ENCODE data around the gene RASD2.

DNA sequence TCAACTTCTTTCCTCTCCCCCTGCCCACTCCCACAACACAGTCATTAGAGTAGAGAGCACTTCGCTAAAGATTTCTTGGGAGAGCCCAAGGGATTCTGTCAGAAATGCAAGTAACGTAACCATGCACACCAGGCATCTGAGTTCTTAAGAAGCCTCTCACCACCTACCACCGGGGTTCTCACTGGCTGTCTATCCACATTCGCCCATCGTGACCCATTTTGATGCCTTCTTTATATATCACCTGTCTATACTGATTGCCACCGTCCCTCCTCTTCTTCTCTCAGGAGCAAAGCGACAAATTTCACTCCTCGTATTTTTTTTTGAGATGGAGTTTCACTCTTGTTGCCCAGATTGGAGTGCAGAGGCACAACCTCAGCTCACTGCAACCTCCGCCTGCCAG, 23.9 kb upstream of the RASD2 start:
- TF ChIP-seq POLR2A (IDR thresholded peaks at IDR 0.05; ENCODE audit: borderline replicate concordance, extremely low read depth, insufficient read depth, insufficient read length) (no peak), EZH2phosphoT487 (IDR thresholded peaks at IDR 0.05; ENCODE audit: borderline replicate concordance) (no peak), CEBPB (IDR thresholded peaks at IDR 0.05; ENCODE audit: low read depth) (no peak), JUND (IDR thresholded peaks at IDR 0.05) (no peak), POLR2AphosphoS5 (IDR thresholded peaks at IDR 0.05; ENCODE audit: low read depth, low read length) (no peak), RAD21 (IDR thresholded peaks at IDR 0.05; ENCODE audit: low read depth) (no peak)
- TF ChIP-seq, protein P1, sequence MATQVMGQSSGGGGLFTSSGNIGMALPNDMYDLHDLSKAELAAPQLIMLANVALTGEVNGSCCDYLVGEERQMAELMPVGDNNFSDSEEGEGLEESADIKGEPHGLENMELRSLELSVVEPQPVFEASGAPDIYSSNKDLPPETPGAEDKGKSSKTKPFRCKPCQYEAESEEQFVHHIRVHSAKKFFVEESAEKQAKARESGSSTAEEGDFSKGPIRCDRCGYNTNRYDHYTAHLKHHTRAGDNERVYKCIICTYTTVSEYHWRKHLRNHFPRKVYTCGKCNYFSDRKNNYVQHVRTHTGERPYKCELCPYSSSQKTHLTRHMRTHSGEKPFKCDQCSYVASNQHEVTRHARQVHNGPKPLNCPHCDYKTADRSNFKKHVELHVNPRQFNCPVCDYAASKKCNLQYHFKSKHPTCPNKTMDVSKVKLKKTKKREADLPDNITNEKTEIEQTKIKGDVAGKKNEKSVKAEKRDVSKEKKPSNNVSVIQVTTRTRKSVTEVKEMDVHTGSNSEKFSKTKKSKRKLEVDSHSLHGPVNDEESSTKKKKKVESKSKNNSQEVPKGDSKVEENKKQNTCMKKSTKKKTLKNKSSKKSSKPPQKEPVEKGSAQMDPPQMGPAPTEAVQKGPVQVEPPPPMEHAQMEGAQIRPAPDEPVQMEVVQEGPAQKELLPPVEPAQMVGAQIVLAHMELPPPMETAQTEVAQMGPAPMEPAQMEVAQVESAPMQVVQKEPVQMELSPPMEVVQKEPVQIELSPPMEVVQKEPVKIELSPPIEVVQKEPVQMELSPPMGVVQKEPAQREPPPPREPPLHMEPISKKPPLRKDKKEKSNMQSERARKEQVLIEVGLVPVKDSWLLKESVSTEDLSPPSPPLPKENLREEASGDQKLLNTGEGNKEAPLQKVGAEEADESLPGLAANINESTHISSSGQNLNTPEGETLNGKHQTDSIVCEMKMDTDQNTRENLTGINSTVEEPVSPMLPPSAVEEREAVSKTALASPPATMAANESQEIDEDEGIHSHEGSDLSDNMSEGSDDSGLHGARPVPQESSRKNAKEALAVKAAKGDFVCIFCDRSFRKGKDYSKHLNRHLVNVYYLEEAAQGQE (IDR thresholded peaks at IDR 0.05; ENCODE audit: low read depth): no peak
- TF ChIP-seq, protein P2, sequence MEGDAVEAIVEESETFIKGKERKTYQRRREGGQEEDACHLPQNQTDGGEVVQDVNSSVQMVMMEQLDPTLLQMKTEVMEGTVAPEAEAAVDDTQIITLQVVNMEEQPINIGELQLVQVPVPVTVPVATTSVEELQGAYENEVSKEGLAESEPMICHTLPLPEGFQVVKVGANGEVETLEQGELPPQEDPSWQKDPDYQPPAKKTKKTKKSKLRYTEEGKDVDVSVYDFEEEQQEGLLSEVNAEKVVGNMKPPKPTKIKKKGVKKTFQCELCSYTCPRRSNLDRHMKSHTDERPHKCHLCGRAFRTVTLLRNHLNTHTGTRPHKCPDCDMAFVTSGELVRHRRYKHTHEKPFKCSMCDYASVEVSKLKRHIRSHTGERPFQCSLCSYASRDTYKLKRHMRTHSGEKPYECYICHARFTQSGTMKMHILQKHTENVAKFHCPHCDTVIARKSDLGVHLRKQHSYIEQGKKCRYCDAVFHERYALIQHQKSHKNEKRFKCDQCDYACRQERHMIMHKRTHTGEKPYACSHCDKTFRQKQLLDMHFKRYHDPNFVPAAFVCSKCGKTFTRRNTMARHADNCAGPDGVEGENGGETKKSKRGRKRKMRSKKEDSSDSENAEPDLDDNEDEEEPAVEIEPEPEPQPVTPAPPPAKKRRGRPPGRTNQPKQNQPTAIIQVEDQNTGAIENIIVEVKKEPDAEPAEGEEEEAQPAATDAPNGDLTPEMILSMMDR (IDR thresholded peaks at IDR 0.05 in 2 of 3, conservative IDR thresholded peaks at IDR 0.05 in 1 of 3; ENCODE audit: borderline replicate concordance in 1 of 3, insufficient read depth in 1 of 3, low read depth in 2 of 3, low read length in 2 of 3): no peak
- TF ChIP-seq, protein P3, sequence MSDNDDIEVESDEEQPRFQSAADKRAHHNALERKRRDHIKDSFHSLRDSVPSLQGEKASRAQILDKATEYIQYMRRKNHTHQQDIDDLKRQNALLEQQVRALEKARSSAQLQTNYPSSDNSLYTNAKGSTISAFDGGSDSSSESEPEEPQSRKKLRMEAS (IDR thresholded peaks at IDR 0.05): no peak

Measured in HCT116 (cell line).